ENCODE measurements around the gene GPR107. TPM values are rescaled to one million over a fixed set of nuclear protein-coding genes. Genes with fewer than 3 reads are reported as not detected.

The GPR107 gene
- total and polyA plus RNA-seq, 12 donors = 8.9 to 45.9 (median 30.8) TPM

GRCh38 chr9:130159915-130160670, 106.4 kb downstream of the GPR107 start:
- intact Hi-C loops (cut with DNase I) = no loop called here
- no peaks in the 10 kb centered on the region for H3K36me3 ChIP-seq (replicated peaks in 1 of 2)
- no peak for DNase-seq
- no peaks in the 10 kb centered on the region for H3K9me3 ChIP-seq (replicated peaks in 1 of 3)
- WGBS, 4 donors = 81 to 93% (median 86%) methylated on average over 3 to 10 of the region's 10 CpGs
- H3K27ac ChIP-seq = no peak overlapping the region
- no peak for TF ChIP-seq POLR2A (IDR thresholded peaks at IDR 0.05)
- TF ChIP-seq, protein P1, sequence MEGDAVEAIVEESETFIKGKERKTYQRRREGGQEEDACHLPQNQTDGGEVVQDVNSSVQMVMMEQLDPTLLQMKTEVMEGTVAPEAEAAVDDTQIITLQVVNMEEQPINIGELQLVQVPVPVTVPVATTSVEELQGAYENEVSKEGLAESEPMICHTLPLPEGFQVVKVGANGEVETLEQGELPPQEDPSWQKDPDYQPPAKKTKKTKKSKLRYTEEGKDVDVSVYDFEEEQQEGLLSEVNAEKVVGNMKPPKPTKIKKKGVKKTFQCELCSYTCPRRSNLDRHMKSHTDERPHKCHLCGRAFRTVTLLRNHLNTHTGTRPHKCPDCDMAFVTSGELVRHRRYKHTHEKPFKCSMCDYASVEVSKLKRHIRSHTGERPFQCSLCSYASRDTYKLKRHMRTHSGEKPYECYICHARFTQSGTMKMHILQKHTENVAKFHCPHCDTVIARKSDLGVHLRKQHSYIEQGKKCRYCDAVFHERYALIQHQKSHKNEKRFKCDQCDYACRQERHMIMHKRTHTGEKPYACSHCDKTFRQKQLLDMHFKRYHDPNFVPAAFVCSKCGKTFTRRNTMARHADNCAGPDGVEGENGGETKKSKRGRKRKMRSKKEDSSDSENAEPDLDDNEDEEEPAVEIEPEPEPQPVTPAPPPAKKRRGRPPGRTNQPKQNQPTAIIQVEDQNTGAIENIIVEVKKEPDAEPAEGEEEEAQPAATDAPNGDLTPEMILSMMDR (IDR thresholded peaks at IDR 0.05) = no peak
- no peaks in the 10 kb centered on the region for H3K4me1 ChIP-seq (replicated peaks in 1 of 2)
- H3K27me3 ChIP-seq = no peaks in the 10 kb centered on the region
- no peak overlapping the region for H3K4me3 ChIP-seq

GRCh38 chr9:130160862-130161470, 107.3 kb downstream of the GPR107 start:
- H3K4me1 ChIP-seq (replicated peaks in 1 of 2) = no peaks in the 10 kb centered on the region

DNA sequence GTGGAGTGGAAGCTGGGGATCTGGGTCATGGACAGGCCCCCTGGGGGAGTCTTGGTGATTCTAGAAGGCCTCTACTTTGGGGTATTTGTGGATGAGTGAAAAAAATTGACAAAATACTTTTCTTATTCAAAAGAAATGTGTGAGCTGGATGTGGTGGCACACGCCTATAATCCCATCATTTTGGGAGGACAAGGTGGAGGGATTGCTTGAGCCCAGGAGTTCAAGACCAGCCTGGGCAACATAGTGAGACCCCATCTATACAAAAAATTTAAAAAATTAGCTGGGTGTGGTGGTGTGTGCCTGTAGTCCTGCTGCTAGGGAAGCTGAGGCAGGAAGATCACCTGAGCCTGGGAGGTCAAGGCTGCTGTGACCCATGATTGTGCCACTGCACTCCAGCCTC, 111.9 kb downstream of the GPR107 start:
- Histone ChIP-seq H3K4me3 (no peak overlapping the region), H3K27me3 (no peaks in the 10 kb centered on the region), H3K9me3 (replicated peaks in 1 of 3) (no peaks in the 10 kb centered on the region), H3K27ac (no peak overlapping the region), H3K36me3 (replicated peaks in 1 of 2) (no peaks in the 10 kb centered on the region), H3K4me1 (replicated peaks in 1 of 2) (no peaks in the 10 kb centered on the region)
- TF ChIP-seq POLR2A (IDR thresholded peaks at IDR 0.05) = no peak
- TF ChIP-seq, protein P1 (IDR thresholded peaks at IDR 0.05) = no peak
- DNase-seq = no peak
- intact Hi-C loops (cut with DNase I) = no loop called here
- WGBS, 4 donors = 75 to 96% (median 91%) methylated on average over 1 of the region's 1 CpG

More at GRCh38 chr9:130160862-130161470, 107.3 kb downstream of the GPR107 start:
- H3K9me3 ChIP-seq (replicated peaks in 1 of 3) = no peaks in the 10 kb centered on the region
- H3K36me3 ChIP-seq (replicated peaks in 1 of 2) = no peaks in the 10 kb centered on the region
- 89 to 98% (median 92%) methylated on average over 3 of the region's 3 CpGs for WGBS, 4 donors
- intact Hi-C loops (cut with DNase I) = no loop called here
- H3K27me3 ChIP-seq = no peaks in the 10 kb centered on the region
- H3K27ac ChIP-seq = no peak overlapping the region
- no peak for TF ChIP-seq POLR2A (IDR thresholded peaks at IDR 0.05)
- TF ChIP-seq, protein P1 (IDR thresholded peaks at IDR 0.05) = no peak
- no peak overlapping the region for H3K4me3 ChIP-seq
- DNase-seq = no peak

DNA sequence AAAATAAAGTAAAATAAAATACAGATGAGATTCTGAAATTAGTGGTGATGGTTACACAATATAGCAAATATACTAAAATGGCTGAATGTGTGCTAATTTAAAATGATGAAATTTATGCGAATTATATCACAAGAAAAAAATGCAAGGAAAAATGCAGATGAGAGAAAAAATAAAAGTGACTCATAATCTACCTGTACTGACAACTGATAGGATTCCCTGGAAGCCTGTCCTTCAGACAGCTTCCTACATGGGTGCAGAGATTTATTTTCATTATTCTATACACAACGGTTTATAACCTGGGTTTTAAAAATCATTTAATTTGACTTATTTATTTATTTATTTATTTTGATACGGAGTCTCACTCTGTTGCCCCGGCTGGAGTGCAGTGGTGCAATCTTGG, 112.7 kb downstream of the GPR107 start:
- intact Hi-C loops (cut with DNase I) = no loop called here

More for the DNA sequence above, 112.7 kb downstream of the GPR107 start:
- TF ChIP-seq, protein P1 (IDR thresholded peaks at IDR 0.05) = no peak
- no peak for TF ChIP-seq POLR2A (IDR thresholded peaks at IDR 0.05)
- no peak for DNase-seq
- Histone ChIP-seq H3K9me3 (replicated peaks in 1 of 3) (no peaks in the 10 kb centered on the region), H3K27ac (no peak overlapping the region), H3K4me3 (no peak overlapping the region), H3K27me3 (no peaks in the 10 kb centered on the region), H3K4me1 (replicated peaks in 1 of 2) (no peaks in the 10 kb centered on the region), H3K36me3 (replicated peaks in 1 of 2) (no peaks in the 10 kb centered on the region)
- 68 to 87% (median 83%) methylated on average over 4 of the region's 4 CpGs for WGBS, 4 donors
